HG03039 (cell line): ENCODE data around the gene DRAP1.
A peak's percentile ranks its signal among the peaks of the same experiment; 100 is the strongest.

Experiments
- ATAC-seq: cut with Tn5 transposase; IDR thresholded peaks from one replicate; pipeline ENCODE4 v1.9.1; 2021; ENCODE audit warnings: mild to moderate bottlenecking, moderate library complexity; ENCODE audit not compliant: unreplicated experiment

Gene DRAP1, protein sequence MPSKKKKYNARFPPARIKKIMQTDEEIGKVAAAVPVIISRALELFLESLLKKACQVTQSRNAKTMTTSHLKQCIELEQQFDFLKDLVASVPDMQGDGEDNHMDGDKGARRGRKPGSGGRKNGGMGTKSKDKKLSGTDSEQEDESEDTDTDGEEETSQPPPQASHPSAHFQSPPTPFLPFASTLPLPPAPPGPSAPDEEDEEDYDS

DNA sequence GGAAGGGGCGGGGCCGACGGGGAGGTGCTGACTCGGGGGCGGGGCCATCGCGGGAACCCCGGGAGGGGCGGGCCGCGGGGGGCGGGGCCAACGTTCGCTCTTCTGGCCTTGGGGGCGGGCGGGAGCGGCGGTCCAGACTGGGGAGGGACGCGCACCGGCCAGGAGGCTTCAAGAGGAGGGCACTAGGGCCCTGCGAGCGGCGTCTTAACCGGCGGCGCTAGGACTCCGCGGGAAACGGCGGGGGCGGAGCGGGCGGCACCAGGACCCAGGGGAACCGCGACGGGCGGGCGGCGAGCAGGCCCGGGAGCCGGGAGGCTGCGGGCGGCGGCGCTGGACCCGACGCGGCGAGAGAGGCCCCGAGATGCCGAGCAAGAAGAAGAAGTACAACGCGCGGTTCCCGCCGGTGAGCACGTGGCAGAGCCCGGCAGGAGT is at the start of gene DRAP1:
DRAP1 (plus strand) TSS at position 286 of the 432 bp plus-strand sequence; CDS start at position 362, 76 bp downstream.
- peak; percentile 74 for ATAC-seq

DNA sequence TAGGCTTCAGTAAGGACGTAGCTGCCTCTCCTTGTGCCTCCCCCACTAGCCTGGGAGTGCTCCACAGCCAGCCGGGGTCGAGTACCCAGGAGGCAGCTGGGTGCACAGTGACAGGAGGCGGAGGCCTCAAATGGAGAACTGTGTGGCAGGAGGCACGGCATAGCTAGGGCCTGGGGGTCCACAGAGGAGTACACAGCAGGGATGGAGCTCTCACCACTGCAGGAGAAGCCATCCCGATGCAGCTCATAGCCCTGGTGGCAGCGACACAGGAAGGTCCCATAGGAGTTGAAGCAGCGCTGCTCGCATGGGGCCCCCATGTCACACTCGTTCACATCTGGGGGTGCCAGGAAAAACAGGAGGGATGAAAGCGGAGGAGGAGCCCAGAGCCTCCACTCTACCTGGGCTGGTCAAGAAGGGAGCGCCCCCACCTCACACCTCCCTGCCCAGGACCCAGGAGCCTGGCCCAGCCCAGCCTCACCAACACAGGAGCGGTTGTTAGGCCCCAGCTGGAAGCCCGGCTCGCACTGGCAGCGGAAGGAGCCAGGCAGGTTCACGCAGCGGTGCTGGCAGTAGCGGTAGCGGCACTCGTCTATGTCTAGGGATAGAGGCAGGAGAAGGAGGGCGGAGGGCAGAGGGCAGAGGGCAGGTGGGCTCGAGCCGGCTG is 49.5 kb upstream of the DRAP1 start:
- ATAC-seq, result no peak

DNA sequence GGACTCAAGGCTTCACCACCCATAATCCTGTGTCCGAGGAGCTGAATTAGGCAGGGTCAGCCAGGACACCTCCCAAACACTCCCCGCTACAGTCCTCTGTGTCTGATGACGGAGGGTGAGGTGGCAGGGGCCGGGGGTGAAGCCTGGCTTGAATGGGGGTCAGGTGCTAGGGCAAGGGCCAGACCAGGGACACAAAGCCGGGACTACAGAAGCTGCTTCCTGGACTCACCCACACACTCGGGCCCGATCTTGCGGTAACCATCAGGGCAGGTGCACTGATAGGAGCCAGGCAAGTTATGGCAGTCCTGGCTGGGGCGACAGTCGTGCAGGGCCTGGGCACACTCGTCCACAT is 48.9 kb upstream of the DRAP1 start:
- no peak for ATAC-seq

DNA sequence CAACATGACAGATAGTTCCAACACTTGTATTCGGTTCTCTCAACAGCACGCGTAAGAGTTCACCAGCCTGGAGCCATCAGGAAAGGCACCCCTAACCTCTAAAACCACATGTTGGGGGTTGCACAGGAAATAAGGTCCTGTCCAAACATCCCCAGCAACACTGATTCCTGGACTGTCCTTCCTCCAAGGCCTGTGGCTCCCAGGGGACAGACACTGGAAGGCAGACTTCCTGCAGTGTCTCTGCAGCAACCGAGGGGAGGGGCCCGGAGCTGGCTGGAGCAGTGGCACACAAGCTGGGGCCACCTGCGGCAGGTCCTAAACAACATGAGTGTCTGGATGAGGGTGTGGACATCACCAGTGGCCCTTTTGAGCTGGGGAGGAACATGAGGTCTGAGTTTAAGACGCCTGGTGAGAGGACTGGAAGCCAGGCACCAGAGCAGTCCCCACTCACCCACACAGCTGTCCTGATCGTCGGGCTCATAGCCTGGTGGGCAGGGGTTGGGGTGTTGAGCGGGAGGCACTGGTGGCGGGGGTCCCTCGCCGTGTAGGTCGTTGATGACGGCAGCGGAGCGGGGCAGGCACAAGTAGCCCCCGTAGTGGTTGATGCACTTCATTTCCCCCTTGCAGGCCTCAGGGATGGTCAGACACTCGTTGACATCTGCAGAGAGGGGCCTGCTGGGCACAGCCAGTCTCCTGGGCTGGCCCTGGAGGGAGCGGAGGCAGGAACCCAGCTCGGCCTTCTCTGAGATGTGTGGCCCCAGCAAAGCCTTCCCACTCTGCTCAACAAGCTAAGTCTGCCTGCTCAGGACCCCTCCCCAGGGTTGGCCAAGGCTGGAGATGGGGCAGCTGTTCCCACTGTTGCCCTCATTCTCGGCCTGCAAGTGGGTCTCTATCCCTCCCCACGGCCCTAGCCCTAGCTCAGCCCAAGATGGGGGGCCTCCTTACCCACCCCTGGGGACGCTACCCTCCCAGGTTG is 48.2 kb upstream of the DRAP1 start:
- ATAC-seq, result no peak

DNA sequence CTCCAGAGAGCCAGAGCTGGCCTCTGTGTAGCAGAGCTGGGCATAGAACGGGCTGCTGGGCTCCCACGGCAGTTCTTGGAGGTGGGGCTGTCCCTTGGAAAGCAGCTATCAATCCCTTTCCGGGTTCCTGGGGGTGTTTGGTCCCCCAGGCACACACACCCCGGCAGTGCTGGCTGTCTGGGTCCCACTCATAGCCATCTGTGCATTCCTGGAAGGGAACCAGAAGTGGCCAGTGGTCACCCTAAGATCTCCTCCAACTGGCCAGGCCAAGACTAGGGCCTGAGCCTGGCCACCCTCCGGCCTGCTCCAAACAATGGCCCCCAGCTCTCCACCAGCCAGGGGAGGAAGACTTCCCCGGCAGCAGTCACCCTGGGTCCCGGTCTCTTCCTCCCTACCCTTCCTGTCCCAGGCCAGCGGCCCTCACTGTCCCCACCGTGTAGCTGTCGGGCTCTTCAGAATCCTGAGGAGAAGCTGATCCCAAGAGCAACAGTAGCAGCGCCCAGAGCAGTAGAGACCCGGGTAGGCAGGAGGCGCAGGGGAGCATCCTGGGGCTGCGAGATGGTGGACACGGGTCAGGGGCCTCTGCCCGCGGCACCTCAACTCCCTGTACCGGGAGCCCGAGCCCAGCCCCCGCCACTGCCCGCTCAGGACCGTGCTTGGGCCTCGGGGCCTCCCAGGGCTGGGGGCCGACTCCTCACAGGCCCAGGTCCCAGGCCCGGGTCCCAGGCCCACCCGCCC is 47.2 kb upstream of the DRAP1 start:
- ATAC-seq, result no peak

DNA sequence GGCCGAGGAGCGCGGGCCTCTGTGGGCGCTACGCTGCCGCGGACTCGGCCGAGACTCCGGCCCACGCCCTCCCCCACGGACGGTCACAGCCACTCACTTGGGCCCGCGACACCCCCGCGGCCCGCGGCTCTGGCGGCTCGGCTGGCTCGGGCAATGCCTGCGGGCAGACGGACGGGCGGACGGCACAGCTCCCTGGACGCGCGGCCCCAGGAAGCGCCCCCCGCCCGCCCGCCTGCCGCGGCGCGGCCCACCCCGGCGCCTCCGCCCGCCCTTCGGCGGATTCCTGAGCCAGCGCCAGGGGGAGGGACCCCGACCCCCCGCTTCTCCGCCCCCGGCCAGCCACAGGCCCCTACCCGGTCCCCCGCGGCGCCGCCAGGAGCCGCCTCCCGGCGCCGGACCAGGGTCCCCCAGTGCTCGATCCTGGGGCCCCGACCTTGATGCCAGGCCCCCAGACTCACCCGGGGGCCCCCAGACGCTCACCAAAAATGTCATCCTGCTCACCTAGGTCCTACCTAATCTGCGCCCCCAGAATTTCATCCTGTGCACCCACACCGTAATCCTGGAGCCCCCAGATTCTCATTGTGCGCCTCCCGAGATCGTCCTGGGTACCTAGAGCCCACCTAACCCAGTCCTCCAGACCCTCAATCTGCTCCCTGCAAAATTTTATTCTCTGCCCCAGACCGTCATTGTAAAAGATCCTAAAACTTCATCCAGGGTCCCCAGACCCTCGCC is 46.5 kb upstream of the DRAP1 start, which contains the start of gene EFEMP2:
EFEMP2 (minus strand) TSS at position 215 of the 732 bp plus-strand sequence. CDS start 446 bp downstream, outside the sequence.
- no peak for ATAC-seq

DNA sequence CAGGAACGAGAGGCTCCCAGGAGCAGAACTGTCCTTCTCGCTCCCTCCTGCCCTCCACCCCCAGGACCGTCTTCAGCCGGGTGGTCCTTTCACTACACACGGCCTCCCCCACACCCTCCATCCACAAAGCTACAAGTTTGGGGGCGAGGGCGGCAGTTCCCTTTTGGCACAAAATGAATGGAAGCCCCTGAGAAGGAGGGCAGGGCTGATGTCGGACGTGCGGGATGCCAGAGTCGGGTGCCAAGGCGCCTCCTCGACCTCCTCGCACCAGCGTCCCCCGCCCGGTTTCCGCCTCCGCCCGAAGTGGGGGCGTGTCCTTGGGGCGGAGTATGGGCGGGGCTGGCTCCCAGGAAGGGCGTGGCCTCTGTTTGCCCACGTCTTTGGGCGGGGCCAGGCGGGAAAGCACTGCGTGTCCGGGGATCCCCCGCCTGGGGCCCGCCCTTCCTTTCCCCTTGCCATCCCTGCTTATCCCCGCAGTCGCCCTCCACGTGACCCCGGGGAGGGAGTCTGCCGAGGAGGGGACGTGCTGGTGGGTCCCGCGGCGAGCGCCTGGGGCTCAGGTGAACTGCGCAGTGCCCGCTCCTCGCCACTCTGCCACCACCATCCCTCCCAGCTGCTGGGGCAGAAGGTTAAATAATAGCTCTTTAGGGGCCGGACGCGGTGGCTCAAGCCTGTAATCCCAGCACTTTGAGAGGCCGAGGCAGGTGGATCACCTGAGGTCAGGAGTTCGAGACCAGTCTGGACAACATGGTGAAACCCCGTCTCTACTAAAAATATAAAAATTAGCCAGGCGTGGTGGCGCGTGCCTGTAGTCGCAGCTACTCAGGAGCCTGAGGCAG is 45.7 kb upstream of the DRAP1 start:
- ATAC-seq, result peak; percentile 77

DNA sequence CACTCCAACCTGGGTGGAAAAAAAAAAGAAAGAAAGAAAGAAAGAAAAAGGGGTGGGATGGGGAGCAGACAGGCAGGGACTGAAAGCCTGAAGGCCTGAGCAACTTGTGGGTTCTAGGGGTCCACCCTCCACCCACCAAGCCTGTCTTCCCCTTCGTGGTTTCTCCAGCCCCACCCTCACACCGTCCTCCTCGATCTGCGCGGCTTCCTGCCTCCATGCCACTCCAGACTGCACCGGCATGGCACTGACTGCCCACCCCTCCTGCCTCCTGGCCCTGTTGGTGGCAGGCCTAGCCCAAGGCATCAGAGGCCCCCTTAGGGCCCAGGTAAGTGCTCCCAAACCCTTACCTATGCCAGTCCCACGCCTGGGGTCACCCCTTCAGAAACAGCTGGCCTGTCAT is 39.6 kb upstream of the DRAP1 start, which contains the start of gene CTSW:
CTSW (plus strand) TSS at position 221 of the 400 bp plus-strand sequence; CDS start at position 239, 18 bp downstream.
- no peak for ATAC-seq

DNA sequence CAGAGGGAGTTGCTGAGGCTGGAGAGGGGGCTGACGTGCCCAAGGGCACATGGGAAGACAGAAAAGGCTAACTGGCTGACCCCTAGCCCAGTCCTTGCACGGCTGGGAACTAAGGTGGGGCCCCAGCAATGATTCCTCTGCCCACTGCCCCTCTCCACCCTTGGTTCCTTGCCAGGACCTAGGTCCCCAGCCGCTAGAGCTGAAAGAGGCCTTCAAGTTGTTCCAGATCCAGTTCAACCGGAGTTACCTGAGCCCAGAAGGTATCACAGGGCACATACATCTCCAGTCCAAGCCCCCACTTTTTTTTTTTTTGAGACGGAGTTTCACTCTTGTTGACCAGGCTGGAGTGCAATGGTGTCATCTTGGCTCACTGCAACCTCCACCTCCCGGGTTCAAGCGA is 39.2 kb upstream of the DRAP1 start:
- ATAC-seq, result no peak

DNA sequence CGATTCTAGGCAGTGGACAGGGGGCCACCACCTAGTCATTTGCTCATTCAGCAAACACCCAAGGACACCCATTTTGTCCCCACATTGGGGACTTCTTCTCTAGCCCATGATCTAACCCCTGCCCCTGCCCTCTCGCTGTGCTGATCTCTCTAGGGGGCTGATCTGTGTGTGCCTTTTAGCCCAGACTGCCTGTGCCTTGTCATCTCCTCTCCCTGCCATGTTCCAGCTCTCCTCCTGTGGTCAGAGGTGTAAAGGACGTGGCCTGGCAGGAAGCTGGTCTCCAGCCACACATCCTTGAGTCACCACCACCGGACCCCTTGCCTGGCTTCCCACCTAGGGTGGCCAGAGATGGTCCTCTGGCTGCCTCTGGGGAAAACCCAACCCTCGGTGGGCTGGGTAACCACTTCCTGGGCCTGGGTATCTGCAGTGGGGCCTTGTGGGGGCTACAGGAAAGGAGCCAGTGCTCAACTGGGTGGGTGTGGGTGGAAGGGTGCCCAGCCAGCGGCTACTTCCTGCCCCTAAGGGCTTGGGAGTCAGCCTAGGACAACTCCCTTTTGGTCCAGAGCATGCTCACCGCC is 38.3 kb upstream of the DRAP1 start:
- ATAC-seq, result no peak

DNA sequence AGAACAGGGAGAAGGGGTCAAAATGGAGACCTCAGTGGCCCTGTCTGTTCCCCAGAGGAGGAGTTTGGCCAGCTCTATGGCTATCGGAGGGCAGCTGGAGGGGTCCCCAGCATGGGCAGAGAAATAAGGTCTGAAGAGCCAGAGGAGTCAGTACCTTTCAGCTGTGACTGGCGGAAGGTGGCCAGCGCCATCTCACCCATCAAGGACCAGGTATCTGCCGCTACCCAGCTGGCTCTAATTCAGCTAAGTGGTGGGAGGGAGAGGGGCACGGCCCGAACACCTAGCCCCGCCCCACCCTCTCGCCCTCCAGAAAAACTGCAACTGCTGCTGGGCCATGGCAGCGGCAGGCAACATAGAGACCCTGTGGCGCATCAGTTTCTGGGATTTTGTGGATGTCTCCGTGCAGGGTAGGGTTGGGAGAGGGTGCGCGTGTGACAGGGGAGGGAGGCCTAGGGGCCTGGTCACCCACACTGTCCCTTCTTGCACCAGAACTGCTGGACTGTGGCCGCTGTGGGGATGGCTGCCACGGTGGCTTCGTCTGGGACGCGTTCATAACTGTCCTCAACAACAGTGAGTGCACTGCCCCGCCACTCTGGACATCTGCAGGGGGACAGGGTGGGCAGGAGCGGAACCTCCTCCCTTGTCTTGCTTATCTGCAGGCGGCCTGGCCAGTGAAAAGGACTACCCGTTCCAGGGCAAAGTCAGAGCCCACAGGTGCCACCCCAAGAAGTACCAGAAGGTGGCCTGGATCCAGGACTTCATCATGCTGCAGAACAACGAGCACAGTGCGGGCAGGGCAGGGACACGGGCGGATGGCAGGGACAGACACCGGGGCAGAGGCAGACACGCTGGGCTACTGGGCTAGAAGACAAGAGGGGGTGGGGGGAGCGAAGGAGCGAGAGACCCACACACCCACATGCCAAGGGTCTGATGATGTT is 36.8 kb upstream of the DRAP1 start:
- no peak for ATAC-seq

DNA sequence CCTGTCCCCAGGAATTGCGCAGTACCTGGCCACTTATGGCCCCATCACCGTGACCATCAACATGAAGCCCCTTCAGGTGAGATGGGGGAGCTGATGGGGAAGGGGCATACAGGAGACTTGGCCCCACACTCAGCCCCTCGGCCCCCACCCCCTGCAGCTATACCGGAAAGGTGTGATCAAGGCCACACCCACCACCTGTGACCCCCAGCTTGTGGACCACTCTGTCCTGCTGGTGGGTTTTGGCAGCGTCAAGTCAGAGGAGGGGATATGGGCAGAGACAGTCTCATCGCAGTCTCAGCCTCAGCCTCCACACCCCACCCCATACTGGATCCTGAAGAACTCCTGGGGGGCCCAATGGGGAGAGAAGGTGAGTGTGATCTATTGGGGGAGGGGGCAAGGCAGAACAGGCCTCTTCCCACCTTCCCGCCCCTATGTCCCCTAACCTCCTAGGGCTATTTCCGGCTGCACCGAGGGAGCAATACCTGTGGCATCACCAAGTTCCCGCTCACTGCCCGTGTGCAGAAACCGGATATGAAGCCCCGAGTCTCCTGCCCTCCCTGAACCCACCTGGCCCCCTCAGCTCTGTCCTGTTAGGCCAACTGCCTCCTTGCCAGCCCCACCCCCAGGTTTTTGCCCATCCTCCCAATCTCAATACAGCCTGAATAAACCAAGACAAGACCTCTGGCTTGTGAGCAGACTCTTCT is 36.0 kb upstream of the DRAP1 start:
- ATAC-seq, result no peak

DNA sequence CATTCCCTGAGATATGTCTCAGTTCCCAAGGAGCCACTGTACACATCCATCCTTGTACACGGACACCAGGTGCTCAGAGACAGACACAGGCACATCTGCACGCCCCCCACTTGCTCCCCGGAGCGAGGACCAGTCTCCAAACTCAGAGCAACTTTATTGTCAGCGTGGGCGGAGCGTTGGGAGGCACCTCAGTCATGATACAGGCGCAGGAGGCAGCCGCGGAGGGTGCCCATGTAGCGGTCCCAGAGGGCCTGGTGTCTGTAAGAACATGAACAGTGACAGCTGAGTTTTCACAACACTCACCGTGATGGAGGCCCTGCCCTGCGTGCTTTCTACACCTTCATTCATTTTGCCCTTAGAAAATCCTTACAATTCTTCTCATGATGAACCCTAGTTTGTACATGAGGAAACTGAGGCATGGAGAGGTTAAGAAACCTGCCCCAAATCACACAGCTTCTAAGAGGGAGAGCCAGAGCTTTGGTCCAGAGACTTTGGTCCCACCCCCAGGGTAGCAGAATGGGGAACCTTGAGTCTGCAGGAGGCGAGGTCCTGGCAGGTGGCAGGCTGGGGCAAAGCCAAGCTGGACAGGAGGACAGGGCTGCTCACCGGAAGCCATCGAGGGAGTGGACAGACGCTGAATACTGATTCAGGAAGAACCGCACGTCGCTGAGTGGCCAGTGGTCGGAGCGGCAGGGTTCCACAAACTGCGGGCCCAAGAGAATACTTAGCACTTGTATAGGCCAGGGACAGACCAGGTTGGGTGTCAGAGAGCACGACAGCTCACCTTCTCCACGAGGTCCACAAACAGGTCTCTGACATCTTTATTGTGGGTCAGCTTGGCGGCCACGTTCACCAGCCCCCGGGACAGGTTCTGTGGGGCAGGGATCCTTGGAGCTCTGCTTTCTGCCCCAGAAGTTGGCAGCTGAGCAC is 35.2 kb upstream of the DRAP1 start:
- ATAC-seq, result no peak

DNA sequence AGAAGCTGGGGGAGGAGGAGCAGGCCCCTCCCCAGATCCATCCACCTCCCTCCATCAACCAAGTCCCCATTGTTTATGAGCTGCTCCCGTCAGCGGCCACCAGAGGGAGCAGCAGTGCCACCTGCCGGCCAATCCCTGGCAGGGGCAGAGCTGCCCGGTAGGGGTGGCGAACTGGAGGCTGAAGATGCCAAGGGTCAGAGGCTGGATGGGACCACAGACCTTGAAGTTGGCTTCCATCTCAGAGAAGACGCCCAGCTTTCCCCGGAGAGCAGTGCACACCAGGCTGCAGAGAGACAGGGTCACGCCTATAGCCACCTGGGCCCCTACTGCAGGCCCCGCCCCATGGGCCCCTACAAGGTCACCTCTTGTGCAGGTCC is 34.5 kb upstream of the DRAP1 start:
- no peak for ATAC-seq

DNA sequence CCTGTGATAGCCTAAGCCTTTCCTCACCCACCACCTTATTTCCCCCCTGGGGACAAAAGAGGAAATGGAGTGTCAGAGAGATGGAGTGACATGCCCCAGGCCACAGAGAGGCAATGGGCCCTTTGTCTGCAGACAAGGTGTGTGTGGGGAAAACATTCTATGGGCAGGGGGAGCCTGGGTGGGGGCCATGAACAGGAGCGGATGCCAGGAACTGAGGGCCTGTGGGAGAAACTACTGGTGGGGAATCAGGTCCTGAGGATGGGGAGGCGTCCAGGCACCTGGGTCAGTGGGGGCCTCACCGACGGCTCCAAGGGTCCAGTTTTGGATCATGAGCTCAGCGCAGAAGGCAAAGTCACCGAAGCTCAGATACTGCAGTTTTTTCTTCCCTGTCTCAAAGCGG is 34.0 kb upstream of the DRAP1 start:
- no peak for ATAC-seq
